H9 (cell line): ENCODE data around the gene ABT1. TPM values are rescaled to one million over a fixed set of nuclear protein-coding genes. Genes with fewer than 3 reads are reported as not detected.

Source experiments
- DNase-seq: peaks from one replicate; pipeline ENCODE4 v3.0.0-alpha.2; 2017
- H2AFZ ChIP-seq: one replicate; pipeline ENCODE4 v1.6.1; 2013; ENCODE audit warnings: mild to moderate bottlenecking, low read length, control low read depth, moderate library complexity
- H2AK5ac ChIP-seq: 2 replicates; pipeline ENCODE4 v1.6.1; 2013; ENCODE audit warnings: low read length, control low read depth, mixed read lengths; ENCODE audit not compliant: insufficient read length
- H2BK120ac ChIP-seq: one replicate; pipeline ENCODE4 v1.6.1; 2013; ENCODE audit warnings: low read depth, mild to moderate bottlenecking, low read length, control low read depth, inconsistent platforms; ENCODE audit not compliant: poor library complexity, severe bottlenecking
- H2BK12ac ChIP-seq: 2 replicates; pipeline ENCODE4 v1.6.1; 2013; ENCODE audit warnings: low read length, control low read depth, mixed read lengths, low read depth; ENCODE audit not compliant: insufficient read length
- H2BK15ac ChIP-seq: 2 replicates; pipeline ENCODE4 v1.6.1; 2013; ENCODE audit warnings: low read depth, low read length, control low read depth
- H2BK20ac ChIP-seq: one replicate; pipeline ENCODE4 v1.6.1; 2013; ENCODE audit warnings: low read depth, mild to moderate bottlenecking, low read length, control low read depth, inconsistent platforms; ENCODE audit not compliant: poor library complexity, severe bottlenecking
- H2BK5ac ChIP-seq: 2 replicates; pipeline ENCODE4 v1.6.1; 2013; ENCODE audit warnings: low read length, control low read depth, mixed read lengths; ENCODE audit not compliant: insufficient read length
- H3K14ac ChIP-seq: 2 replicates; pipeline ENCODE4 v1.6.1; 2013; ENCODE audit warnings: low read length, control low read depth; ENCODE audit not compliant: insufficient read depth
- H3K18ac ChIP-seq: 2 replicates; pipeline ENCODE4 v1.6.1; 2013; ENCODE audit warnings: low read depth, mild to moderate bottlenecking, mixed read lengths, low read length, control low read depth; ENCODE audit not compliant: insufficient read length
- H3K23ac ChIP-seq: 2 replicates; pipeline ENCODE4 v1.6.1; 2013; ENCODE audit warnings: low read length, control low read depth, mixed read lengths, low read depth; ENCODE audit not compliant: insufficient read length
- H3K23me2 ChIP-seq: 2 replicates; pipeline ENCODE4 v1.6.1; 2013; ENCODE audit warnings: low read depth, mild to moderate bottlenecking, mixed read lengths, low read length, control low read depth; ENCODE audit not compliant: insufficient read length, poor library complexity, severe bottlenecking
- H3K27ac ChIP-seq: 2 replicates; pipeline ENCODE4 v1.5.1; 2013; ENCODE audit warnings: low read length, control low read depth, mixed read lengths, low read depth; ENCODE audit not compliant: insufficient read length
- H3K27me3 ChIP-seq: 2 replicates; pipeline ENCODE4 v1.6.1; 2013; ENCODE audit warnings: low read length, control low read depth, inconsistent platforms; ENCODE audit not compliant: insufficient read depth
- H3K4ac ChIP-seq: 2 replicates; pipeline ENCODE4 v1.6.1; 2013; ENCODE audit warnings: low read depth, mild to moderate bottlenecking, control low read depth, inconsistent platforms, low read length, moderate library complexity
- H3K4me1 ChIP-seq: 2 replicates; pipeline ENCODE4 v1.6.1; 2013; ENCODE audit warnings: low read length, control low read depth, inconsistent platforms; ENCODE audit not compliant: insufficient read depth
- H3K4me2 ChIP-seq: 2 replicates; pipeline ENCODE4 v1.6.1; 2013; ENCODE audit warnings: low read length, control low read depth, mixed read lengths; ENCODE audit not compliant: insufficient read length, insufficient read depth
- H3K56ac ChIP-seq: 2 replicates; pipeline ENCODE4 v1.6.1; 2013; ENCODE audit warnings: low read depth, mild to moderate bottlenecking, mixed read lengths, low read length, control low read depth; ENCODE audit not compliant: insufficient read length
- H3K79me1 ChIP-seq: 2 replicates; pipeline ENCODE4 v1.6.1; 2013; ENCODE audit warnings: low read depth, mild to moderate bottlenecking, moderate library complexity, low read length, control low read depth, inconsistent platforms; ENCODE audit not compliant: insufficient read depth, poor library complexity, severe bottlenecking
- H3K79me2 ChIP-seq: 2 replicates; pipeline ENCODE4 v1.6.1; 2013; ENCODE audit warnings: low read length, control low read depth, inconsistent platforms; ENCODE audit not compliant: insufficient read depth
- H3K9ac ChIP-seq: 2 replicates; pipeline ENCODE4 v1.6.1; 2013; ENCODE audit warnings: low read length, control low read depth, mixed read lengths; ENCODE audit not compliant: insufficient read length; ENCODE audit errors: extremely low read depth
- H3K9me3 ChIP-seq: one replicate; pipeline ENCODE4 v1.6.1; 2013; ENCODE audit warnings: low read depth, low read length, inconsistent platforms; ENCODE audit not compliant: control insufficient read depth
- H3T11ph ChIP-seq: one replicate; pipeline ENCODE4 v1.6.1; 2013; ENCODE audit warnings: mild to moderate bottlenecking, low read length, control low read depth, inconsistent platforms
- H4K20me1 ChIP-seq: one replicate; pipeline ENCODE4 v1.6.1; 2013; ENCODE audit not compliant: control insufficient read depth, insufficient read length, insufficient read depth
- H4K5ac ChIP-seq: 2 replicates; pipeline ENCODE4 v1.6.1; 2013; ENCODE audit warnings: low read depth, mild to moderate bottlenecking, mixed read lengths, low read length, control low read depth; ENCODE audit not compliant: insufficient read length
- H4K8ac ChIP-seq: replicated peaks from 2 replicates; pipeline ENCODE4 v1.6.1; 2013; ENCODE audit warnings: low read length, control low read depth, mixed read lengths, low read depth; ENCODE audit not compliant: insufficient read length
- H4K91ac ChIP-seq: 2 replicates; pipeline ENCODE4 v1.6.1; 2013; ENCODE audit warnings: low read depth, mild to moderate bottlenecking, moderate library complexity, mixed read lengths, low read length, control low read depth; ENCODE audit not compliant: insufficient read length
- H3K27ac Mint-ChIP-seq, 3 experiments: 2 replicates in 2 of 3; 3 replicates in 1 of 3; pipeline ENCODE4 v1.8.0; 2020 to 2021; ENCODE audit warnings: mixed read lengths in 3 of 3, mild to moderate bottlenecking in 1 of 3, moderate library complexity in 1 of 3
- H3K27me3 Mint-ChIP-seq: 2 replicates; pipeline ENCODE4 v1.8.0; 2021; ENCODE audit warnings: low read depth, mild to moderate bottlenecking, moderate library complexity, mixed read lengths
- H3K36me3 Mint-ChIP-seq, 3 experiments: 2 replicates in 2 of 3; 3 replicates in 1 of 3; pipeline ENCODE4 v1.8.0; 2020 to 2021; ENCODE audit warnings: low read depth in 3 of 3, mixed read lengths in 3 of 3; ENCODE audit not compliant: insufficient read depth in 1 of 3
- H3K4me1 Mint-ChIP-seq, 2 experiments: 2 replicates each; pipeline ENCODE4 v1.8.0; 2020; ENCODE audit warnings: mixed read lengths in 2 of 2
- H3K4me3 Mint-ChIP-seq, 2 experiments: 2 replicates in 1 of 2; 3 replicates in 1 of 2; pipeline ENCODE4 v1.8.0; 2020 to 2021; ENCODE audit warnings: mild to moderate bottlenecking in 2 of 2, mixed read lengths in 2 of 2, moderate library complexity in 1 of 2
- H3K9me3 Mint-ChIP-seq, 2 experiments: 2 replicates in 1 of 2; 3 replicates in 1 of 2; pipeline ENCODE4 v1.8.0; 2020; ENCODE audit warnings: mild to moderate bottlenecking in 2 of 2, mixed read lengths in 2 of 2, moderate library complexity in 1 of 2
- WGBS: extraction: QIAGEN DNeasy Blood & Tissue Kit; methylation state at CpG from one replicate; pipeline ENCODE4 v1.1.7; 2013; ENCODE audit warnings: missing lambda C conversion rate, low lambda C conversion rate, mixed read lengths; ENCODE audit not compliant: insufficient read length; ENCODE audit errors: extremely low coverage; 5-methylcytosine and 5-hydroxymethylcytosine counted together
- total RNA-seq: library from RNA; stranded (reverse); gene quantifications from 2 replicates; pipeline ENCODE4 v1.2.1, GENCODE V29; 2021
- TF ChIP-seq, protein P1 (sequence below): fragments of 200-600 bp; sonication (generic); conservative IDR thresholded peaks from 3 replicates; pipeline ENCODE4 v1.8.0; 2021; ENCODE audit warnings: antibody characterized with exemption, mild to moderate bottlenecking

ABT1 gene
- total RNA-seq, 1 experiment from 2014 or later: 26.4 TPM

DNA sequence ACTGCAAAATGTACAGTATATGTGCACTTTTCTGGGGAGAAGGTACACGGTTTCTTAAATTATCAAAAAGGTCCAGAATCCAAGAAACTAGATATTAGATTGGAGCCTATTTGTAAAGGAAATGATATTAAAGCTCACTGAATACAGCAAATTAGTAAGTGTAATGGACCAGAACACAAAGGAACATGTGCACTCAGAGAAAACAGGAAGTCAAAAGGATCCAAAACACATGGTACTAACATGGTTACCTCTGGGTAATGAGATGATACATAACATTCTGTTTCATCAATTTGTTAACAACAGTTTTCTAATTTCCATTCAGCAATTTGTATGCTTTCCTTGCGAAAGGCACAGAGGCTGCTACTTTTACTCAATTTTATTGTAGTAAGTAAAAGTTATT is 44.1 kb downstream of the ABT1 start:
- peaks cover 5% of the 10 kb centered on the region for H3K9me3 ChIP-seq
- no peaks in the 10 kb centered on the region for H3K79me1 ChIP-seq
- Mint-ChIP-seq H3K27me3 (no peaks in the 10 kb centered on the region), H3K4me1 (no peaks in the 10 kb centered on the region), H3K4me3 (no peak overlapping the region), H3K27ac (no peak overlapping the region), H3K36me3 (peaks cover 51 to 55% (median 53%) of the 10 kb centered on the region in 3 experiments), H3K9me3 (peaks cover 18% of the 10 kb centered on the region in 2 experiments; a peak in 4 of 5 replicates)
- H3K4me1 ChIP-seq: no peaks in the 10 kb centered on the region
- H2BK5ac ChIP-seq: no peak overlapping the region
- no peak overlapping the region for H3K56ac ChIP-seq
- no peaks in the 10 kb centered on the region for H3K27me3 ChIP-seq
- no peak overlapping the region for H3K27ac ChIP-seq
- no peak overlapping the region for H2BK15ac ChIP-seq
- H3K23me2 ChIP-seq: no peaks in the 10 kb centered on the region
- no CpG with 5 or more reads among the region's 2 CpGs for WGBS
- no peak overlapping the region for H3K4me2 ChIP-seq
- H3K79me2 ChIP-seq: no peaks in the 10 kb centered on the region
- DNase-seq: no peak
- no peak overlapping the region for H3K9ac ChIP-seq
- no peak overlapping the region for H2AK5ac ChIP-seq
- H3K18ac ChIP-seq: no peak overlapping the region
- H4K8ac ChIP-seq: no peak overlapping the region
- H2BK12ac ChIP-seq: no peak overlapping the region
- no peak overlapping the region for H2BK120ac ChIP-seq
- no peak overlapping the region for H4K5ac ChIP-seq
- H3T11ph ChIP-seq: no peak overlapping the region
- no peak overlapping the region for H3K14ac ChIP-seq
- H4K91ac ChIP-seq: no peak overlapping the region
- no peaks in the 10 kb centered on the region for H4K20me1 ChIP-seq
- no peak overlapping the region for H3K4ac ChIP-seq
- no peak overlapping the region for H2BK20ac ChIP-seq
- TF ChIP-seq, protein P1, sequence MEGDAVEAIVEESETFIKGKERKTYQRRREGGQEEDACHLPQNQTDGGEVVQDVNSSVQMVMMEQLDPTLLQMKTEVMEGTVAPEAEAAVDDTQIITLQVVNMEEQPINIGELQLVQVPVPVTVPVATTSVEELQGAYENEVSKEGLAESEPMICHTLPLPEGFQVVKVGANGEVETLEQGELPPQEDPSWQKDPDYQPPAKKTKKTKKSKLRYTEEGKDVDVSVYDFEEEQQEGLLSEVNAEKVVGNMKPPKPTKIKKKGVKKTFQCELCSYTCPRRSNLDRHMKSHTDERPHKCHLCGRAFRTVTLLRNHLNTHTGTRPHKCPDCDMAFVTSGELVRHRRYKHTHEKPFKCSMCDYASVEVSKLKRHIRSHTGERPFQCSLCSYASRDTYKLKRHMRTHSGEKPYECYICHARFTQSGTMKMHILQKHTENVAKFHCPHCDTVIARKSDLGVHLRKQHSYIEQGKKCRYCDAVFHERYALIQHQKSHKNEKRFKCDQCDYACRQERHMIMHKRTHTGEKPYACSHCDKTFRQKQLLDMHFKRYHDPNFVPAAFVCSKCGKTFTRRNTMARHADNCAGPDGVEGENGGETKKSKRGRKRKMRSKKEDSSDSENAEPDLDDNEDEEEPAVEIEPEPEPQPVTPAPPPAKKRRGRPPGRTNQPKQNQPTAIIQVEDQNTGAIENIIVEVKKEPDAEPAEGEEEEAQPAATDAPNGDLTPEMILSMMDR: no peak
- no peak overlapping the region for H2AFZ ChIP-seq
- no peak overlapping the region for H3K23ac ChIP-seq
